Breast epithelium (tissue), 4 donors: ENCODE data around the gene OSBPL1A. TPM values are rescaled to one million over a fixed set of nuclear protein-coding genes. Genes with fewer than 3 reads are reported as not detected.
A peak's percentile ranks its signal among the peaks of the same experiment; 100 is the strongest.

Experiments used
- DNase-seq, 2 donors: peaks; one replicate each; pipeline ENCODE4 v3.0.0-alpha.2; 2019; ENCODE audit warnings: low spot score in 2 of 2
- H3K27ac ChIP-seq, 2 donors: fragments of 200-600 bp; sonication (generic) in 1 of 2; one replicate each; pipeline ENCODE4 v1.5.1; 2016 to 2019; ENCODE audit warnings: mild to moderate bottlenecking in 1 of 2
- H3K27me3 ChIP-seq, 2 donors: fragments of 200-600 bp; sonication (generic) in 1 of 2; one replicate each; pipeline versions ENCODE4 v1.5.1 to v1.6.0; 2017 to 2019; ENCODE audit warnings: control low read depth in 1 of 2, mild to moderate bottlenecking in 1 of 2
- H3K36me3 ChIP-seq: fragments of 200-600 bp; one replicate; pipeline ENCODE4 v1.5.1; 2019
- H3K4me1 ChIP-seq, 2 donors: fragments of 200-600 bp; sonication (generic); one replicate each; pipeline ENCODE4 v1.5.1; 2016 to 2019; ENCODE audit warnings: control low read depth in 1 of 2
- H3K4me3 ChIP-seq, 3 donors: fragments of 200-600 bp; sonication (generic); 1 replicate in 2 of 3; 2 replicates in 1 of 3; pipeline ENCODE4 v1.5.1; 2016 to 2019; ENCODE audit warnings: mild to moderate bottlenecking in 3 of 3, moderate library complexity in 2 of 3
- H3K9me3 ChIP-seq, 2 donors: fragments of 200-600 bp; sonication (generic) in 1 of 2; one replicate each; pipeline ENCODE4 v1.5.1; 2016 to 2019; ENCODE audit warnings: control low read depth in 1 of 2
- CTCF ChIP-seq, 3 donors: fragments of 450-650 bp; IDR thresholded peaks; one replicate each; pipeline ENCODE4 v1.5.1; 2016 to 2017; ENCODE audit warnings: antibody characterized with exemption in 3 of 3, mild to moderate bottlenecking in 3 of 3, moderate library complexity in 3 of 3
- POLR2A ChIP-seq: fragments of 450-650 bp; IDR thresholded peaks from one replicate; pipeline ENCODE4 v1.6.1; 2016; ENCODE audit warnings: antibody characterized with exemption, mild to moderate bottlenecking, moderate library complexity
- POLR2AphosphoS5 ChIP-seq, 3 donors: sonication (generic); formaldehyde crosslinking; IDR thresholded peaks; one replicate each; pipeline ENCODE4 v1.6.1; 2017; ENCODE audit warnings: antibody characterized with exemption in 3 of 3
- intact Hi-C: fragments of 100-400 bp; cut with DNase I; formaldehyde crosslinking; loops from one replicate; pipeline ENCODE4 v1.15.1; 2023; ENCODE audit warnings: low total_unique reads
- total RNA-seq, 3 donors: library from RNA; depleted of rRNA; stranded (reverse); fragments of >200 nt; gene quantifications; one replicate each; pipeline ENCODE4 v1.1.0, GENCODE V29; 2016

The OSBPL1A gene
- total RNA-seq, 3 donors from 2014 or later: 61.1 to 84.3 (median 77.0) TPM

GRCh38 chr18:24230766-24231165, 166.9 kb downstream of the OSBPL1A start:
- DNase-seq: no peak
- intact Hi-C loops: no loop called here
- Histone ChIP-seq H3K4me1 (no peaks in the 10 kb centered on the region), H3K27ac (peak overlapping the region in 1 of 2 donors; percentile 82), H3K36me3 (no peaks in the 10 kb centered on the region), H3K4me3 (no peak overlapping the region), H3K27me3 (no peaks in the 10 kb centered on the region), H3K9me3 (no peaks in the 10 kb centered on the region)
- TF ChIP-seq POLR2A (no peak), POLR2AphosphoS5 (IDR thresholded peaks at IDR 0.05) (no peak), CTCF (IDR thresholded peaks at IDR 0.05) (no peak)

GRCh38 chr18:24228667-24229041, 169.0 kb downstream of the OSBPL1A start:
- TF ChIP-seq POLR2A: no peak
- TF ChIP-seq CTCF (IDR thresholded peaks at IDR 0.05): no peak
- TF ChIP-seq POLR2AphosphoS5 (IDR thresholded peaks at IDR 0.05): no peak
- Histone ChIP-seq H3K9me3 (no peaks in the 10 kb centered on the region), H3K4me3 (no peak overlapping the region), H3K27me3 (no peaks in the 10 kb centered on the region), H3K36me3 (no peaks in the 10 kb centered on the region), H3K4me1 (no peaks in the 10 kb centered on the region), H3K27ac (no peak overlapping the region)
- intact Hi-C loops: no loop called here
- DNase-seq: no peak

- H3K36me3 ChIP-seq: no peaks in the 10 kb centered on the region
- H3K27me3 ChIP-seq: no peaks in the 10 kb centered on the region
- H3K9me3 ChIP-seq: no peaks in the 10 kb centered on the region
- no peak overlapping the region for H3K4me3 ChIP-seq
- no peaks in the 10 kb centered on the region for H3K4me1 ChIP-seq
- TF ChIP-seq POLR2A (no peak), POLR2AphosphoS5 (IDR thresholded peaks at IDR 0.05) (no peak), CTCF (IDR thresholded peaks at IDR 0.05) (no peak)
- no peak overlapping the region for H3K27ac ChIP-seq
- DNase-seq: no peak
- intact Hi-C loops: no loop called here
These were observed 169.5 kb downstream of the OSBPL1A start for GRCh38 chr18:24227977-24228666.

- intact Hi-C loops: loop anchor here (5.0 kb wide), 1 partner anchor 758 kb away; no protein-coding TSS in a partner anchor
- Histone ChIP-seq H3K4me1 (no peaks in the 10 kb centered on the region), H3K27me3 (no peaks in the 10 kb centered on the region), H3K36me3 (no peaks in the 10 kb centered on the region), H3K27ac (no peak overlapping the region), H3K4me3 (no peak overlapping the region), H3K9me3 (no peaks in the 10 kb centered on the region)
- TF ChIP-seq POLR2A (no peak), POLR2AphosphoS5 (IDR thresholded peaks at IDR 0.05) (no peak), CTCF (IDR thresholded peaks at IDR 0.05) (no peak)
- DNase-seq: no peak
These were observed 177.3 kb downstream of the OSBPL1A start for GRCh38 chr18:24220318-24220688.

- H3K36me3 ChIP-seq: no peaks in the 10 kb centered on the region
- no peaks in the 10 kb centered on the region for H3K4me1 ChIP-seq
- H3K27ac ChIP-seq: peak overlapping the region in 1 of 2 donors; percentile 16
- no peak for DNase-seq
- intact Hi-C loops: loop anchor here (5.0 kb wide), 1 partner anchor 757 kb away; no protein-coding TSS in a partner anchor
- no peaks in the 10 kb centered on the region for H3K9me3 ChIP-seq
- TF ChIP-seq POLR2A: no peak
- no peak for TF ChIP-seq POLR2AphosphoS5 (IDR thresholded peaks at IDR 0.05)
- no peak for TF ChIP-seq CTCF (IDR thresholded peaks at IDR 0.05)
- H3K4me3 ChIP-seq: no peak overlapping the region
- H3K27me3 ChIP-seq: no peaks in the 10 kb centered on the region
These were observed 177.9 kb downstream of the OSBPL1A start for GRCh38 chr18:24219561-24220317.
